CD14-positive monocyte (primary cell): Measurements from ENCODE around the gene CYP19A1. TPM values are rescaled to one million over a fixed set of nuclear protein-coding genes. Genes with fewer than 3 reads are reported as not detected.

Source experiments
- DNase-seq, 3 donors: peaks; one replicate each; pipeline ENCODE4 v3.0.0-alpha.2; 2011 to 2022
- H2AFZ ChIP-seq: 2 replicates; pipeline ENCODE4 v1.6.0; 2012; ENCODE audit warnings: mild to moderate bottlenecking, low read depth, low read length, inconsistent platforms; ENCODE audit not compliant: insufficient read depth, poor library complexity, severe bottlenecking
- H3K27ac ChIP-seq, 2 donors: 1 replicate in 1 of 2; 2 replicates in 1 of 2; pipeline ENCODE4 v1.5.1; 2012 to 2013; ENCODE audit warnings: low read length in 2 of 2, control low read depth in 1 of 2, inconsistent platforms in 1 of 2, low read depth in 1 of 2, mild to moderate bottlenecking in 1 of 2
- H3K27me3 ChIP-seq, 2 donors: one replicate each; pipeline versions ENCODE4 v1.6.0 to v1.6.1; 2011 to 2013; ENCODE audit warnings: low read length in 2 of 2; ENCODE audit not compliant: control insufficient read depth in 2 of 2, insufficient read depth in 2 of 2
- H3K36me3 ChIP-seq, 2 donors: replicated peaks in 1 of 2; 1 replicate in 1 of 2; 2 replicates in 1 of 2; pipeline versions ENCODE4 v1.5.1 to v1.6.1; 2012 to 2013; ENCODE audit warnings: low read length in 2 of 2, control low read depth in 1 of 2, inconsistent platforms in 1 of 2, mild to moderate bottlenecking in 1 of 2; ENCODE audit not compliant: insufficient read depth in 2 of 2, control insufficient read depth in 1 of 2
- H3K4me1 ChIP-seq, 2 donors: 1 replicate in 1 of 2; 2 replicates in 1 of 2; pipeline versions ENCODE4 v1.5.1 to v1.6.1; 2012 to 2013; ENCODE audit warnings: low read length in 2 of 2, control low read depth in 1 of 2, inconsistent platforms in 1 of 2, mild to moderate bottlenecking in 1 of 2, moderate library complexity in 1 of 2; ENCODE audit not compliant: insufficient read depth in 2 of 2, control insufficient read depth in 1 of 2
- H3K4me2 ChIP-seq: replicated peaks from 2 replicates; pipeline ENCODE3; 2012; ENCODE audit warnings: low read length, moderate library complexity, mild to moderate bottlenecking; ENCODE audit not compliant: poor library complexity, severe bottlenecking; ENCODE audit errors: extremely low read depth
- H3K4me3 ChIP-seq, 3 experiments: fragments of 200-600 bp in 1 of 3; sonication (generic) in 1 of 3; replicated peaks in 1 of 3; 1 replicate in 2 of 3; 2 replicates in 1 of 3; pipeline ENCODE4 v1.5.1; 2011 to 2013; ENCODE audit warnings: low read length in 3 of 3, mild to moderate bottlenecking in 3 of 3, control low read depth in 2 of 3, low read depth in 2 of 3, inconsistent platforms in 1 of 3, moderate library complexity in 1 of 3
- H3K79me2 ChIP-seq: 2 replicates; pipeline ENCODE4 v1.6.0; 2012; ENCODE audit warnings: mild to moderate bottlenecking, control low read depth, inconsistent platforms, low read length, moderate library complexity; ENCODE audit not compliant: insufficient read depth
- H3K9ac ChIP-seq: 2 replicates; pipeline ENCODE4 v1.6.0; 2017; ENCODE audit warnings: low read length, mild to moderate bottlenecking; ENCODE audit not compliant: insufficient read depth, poor library complexity, severe bottlenecking
- H3K9me3 ChIP-seq, 2 donors: replicated peaks in 1 of 2; 1 replicate in 1 of 2; 2 replicates in 1 of 2; pipeline versions ENCODE4 v1.5.1 to v1.6.1; 2012 to 2013; ENCODE audit warnings: low read length in 2 of 2, control low read depth in 1 of 2; ENCODE audit not compliant: control insufficient read depth in 1 of 2, insufficient read depth in 1 of 2
- H4K20me1 ChIP-seq: 2 replicates; pipeline ENCODE4 v1.6.0; 2012; ENCODE audit warnings: mild to moderate bottlenecking, low read length, control low read depth, moderate library complexity; ENCODE audit not compliant: insufficient read depth
- H3K27ac Mint-ChIP-seq, 7 donors: one replicate each; pipeline ENCODE4 v1.8.0; 2020; ENCODE audit warnings: mild to moderate bottlenecking in 7 of 7, mixed read lengths in 7 of 7, moderate library complexity in 6 of 7, inconsistent platforms in 2 of 7
- H3K27me3 Mint-ChIP-seq, 3 donors: one replicate each; pipeline ENCODE4 v1.8.0; 2021 to 2022; ENCODE audit warnings: low read depth in 3 of 3, mild to moderate bottlenecking in 3 of 3, mixed read lengths in 3 of 3, moderate library complexity in 3 of 3, inconsistent platforms in 1 of 3
- H3K36me3 Mint-ChIP-seq, 2 donors: one replicate each; pipeline ENCODE4 v1.8.0; 2020; ENCODE audit warnings: mixed read lengths in 2 of 2, inconsistent platforms in 1 of 2, mild to moderate bottlenecking in 1 of 2
- H3K4me1 Mint-ChIP-seq: one replicate; pipeline ENCODE4 v1.8.0; 2020; ENCODE audit warnings: mild to moderate bottlenecking, mixed read lengths
- H3K4me3 Mint-ChIP-seq, 2 donors: one replicate each; pipeline ENCODE4 v1.8.0; 2020; ENCODE audit warnings: mild to moderate bottlenecking in 2 of 2, mixed read lengths in 2 of 2, moderate library complexity in 1 of 2
- H3K9me3 Mint-ChIP-seq, 7 donors: one replicate each; pipeline ENCODE4 v1.8.0; 2020 to 2022; ENCODE audit warnings: mixed read lengths in 7 of 7, mild to moderate bottlenecking in 6 of 7, moderate library complexity in 6 of 7, inconsistent platforms in 2 of 7
- CTCF ChIP-seq: fragments of 200-600 bp; IDR thresholded peaks from one replicate; pipeline ENCODE4 v1.8.0; 2022; ENCODE audit warnings: antibody characterized with exemption, mild to moderate bottlenecking
- WGBS: methylation state at CpG from one replicate; pipeline ENCODE4 v1.1.5; 2013; ENCODE audit warnings: missing lambda C conversion rate; ENCODE audit not compliant: insufficient coverage; 5-methylcytosine and 5-hydroxymethylcytosine counted together
- intact Hi-C, 2 donors: fragments of 100-400 bp; cut with micrococcal nuclease; formaldehyde crosslinking; loops; one replicate each; pipeline versions ENCODE4 v1.15.0 to v1.15.1; 2023
- polyA plus RNA-seq, 3 donors: library from polyadenylated mRNA; depleted of rRNA in 1 of 3; unstranded in 2 of 3; stranded (reverse) in 1 of 3; fragments of 300-500 nt in 2 of 3; fragments of >200 nt in 1 of 3; fragmentation: Illumina TruSeq in 2 of 3; gene quantifications; 1 replicate in 2 of 3; 2 replicates in 1 of 3; pipeline ENCODE4 v1.2.3, GENCODE V29; 2012 to 2021

CYP19A1 gene
- polyA plus RNA-seq, 3 donors = not detected

- Mint-ChIP-seq H3K27me3 (peaks cover 2 to 10% (median 5%) of the 10 kb centered on the region in 3 donors), H3K9me3 (no peaks in the 10 kb centered on the region), H3K27ac (no peak overlapping the region), H3K4me1 (peaks cover 6% of the 10 kb centered on the region), H3K36me3 (no peaks in the 10 kb centered on the region), H3K4me3 (no peak overlapping the region)
- intact Hi-C loops = no loop called here
- WGBS = 87% methylated on average over 6 of the region's 8 CpGs
- Histone ChIP-seq H3K27ac (no peak overlapping the region), H3K79me2 (no peaks in the 10 kb centered on the region), H3K9ac (no peak overlapping the region), H3K4me2 (no peak overlapping the region), H3K9me3 (no peaks in the 10 kb centered on the region), H2AFZ (no peak overlapping the region), H3K36me3 (no peaks in the 10 kb centered on the region), H3K4me3 (no peak overlapping the region), H3K27me3 (peaks cover 0 to 5% of the 10 kb centered on the region in 2 donors), H3K4me1 (no peaks in the 10 kb centered on the region), H4K20me1 (no peaks in the 10 kb centered on the region)
- DNase-seq = no peak
- TF ChIP-seq CTCF = no peak
These were observed 47.6 kb upstream of the CYP19A1 start for GRCh38 chr15:51386029-51386428.

- Mint-ChIP-seq H3K36me3 (no peaks in the 10 kb centered on the region), H3K9me3 (no peaks in the 10 kb centered on the region), H3K27me3 (peaks cover 4 to 10% (median 5%) of the 10 kb centered on the region in 3 donors), H3K27ac (no peak overlapping the region), H3K4me3 (no peak overlapping the region), H3K4me1 (peaks cover 3% of the 10 kb centered on the region)
- peak; percentile 38 for TF ChIP-seq CTCF
- H3K4me1 ChIP-seq = no peaks in the 10 kb centered on the region
- H3K27me3 ChIP-seq = peaks cover 0 to 5% of the 10 kb centered on the region in 2 donors
- H2AFZ ChIP-seq = no peak overlapping the region
- H3K36me3 ChIP-seq = no peaks in the 10 kb centered on the region
- no peak overlapping the region for H3K27ac ChIP-seq
- intact Hi-C loops = no loop called here
- H4K20me1 ChIP-seq = no peaks in the 10 kb centered on the region
- H3K4me2 ChIP-seq = no peak overlapping the region
- H3K9ac ChIP-seq = no peak overlapping the region
- DNase-seq = no peak
- H3K9me3 ChIP-seq = no peaks in the 10 kb centered on the region
- no peak overlapping the region for H3K4me3 ChIP-seq
- 10% methylated on average over 2 of the region's 4 CpGs for WGBS
- H3K79me2 ChIP-seq = no peaks in the 10 kb centered on the region
These were observed 44.4 kb upstream of the CYP19A1 start for GRCh38 chr15:51382787-51383186.
